ENCODE measurements around the gene MPZL2.

- TF ChIP-seq CTCF (IDR thresholded peaks at IDR 0.05) (no peak), POLR2AphosphoS5 (IDR thresholded peaks at IDR 0.05; ENCODE audit: low read depth, low read length) (no peak), SIN3A (IDR thresholded peaks at IDR 0.05; ENCODE audit: borderline replicate concordance, insufficient read depth, low read depth, low read length) (no peak), TCF7L2 (IDR thresholded peaks at IDR 0.05; ENCODE audit: low read depth, low read length) (no peak)
Measured at GRCh38 chr11:118216621-118217481, 47.2 kb downstream of the MPZL2 start.

Measured in Panc1 (cell line).